Mucosa of rectum (tissue), 2 donors: ENCODE data around the gene KLRF2.
"Not testable (repeated sequence)": the region's sequence is repeated elsewhere in the genome, so short reads cannot be mapped to it uniquely, and the experiment has no call there.

ENCODE experiments used
- H3K27ac ChIP-seq, 2 donors: one replicate each; pipeline ENCODE4 v1.7.0; 2013; ENCODE audit warnings: inconsistent platforms in 2 of 2, low read depth in 2 of 2, low read length in 2 of 2
- H3K27me3 ChIP-seq, 2 donors: one replicate each; pipeline ENCODE4 v1.7.0; 2013; ENCODE audit warnings: low read length in 2 of 2; ENCODE audit not compliant: control insufficient read depth in 2 of 2, insufficient read depth in 2 of 2
- H3K36me3 ChIP-seq, 2 donors: one replicate each; pipeline ENCODE4 v1.7.0; 2013; ENCODE audit warnings: low read length in 2 of 2; ENCODE audit not compliant: control insufficient read depth in 2 of 2, insufficient read depth in 2 of 2
- H3K4me1 ChIP-seq, 2 donors: one replicate each; pipeline ENCODE4 v1.7.0; 2013; ENCODE audit warnings: low read length in 2 of 2, mild to moderate bottlenecking in 1 of 2; ENCODE audit not compliant: control insufficient read depth in 2 of 2, insufficient read depth in 2 of 2
- H3K4me3 ChIP-seq, 2 donors: one replicate each; pipeline ENCODE4 v1.7.0; 2013; ENCODE audit warnings: low read length in 2 of 2
- H3K9ac ChIP-seq, 2 donors: one replicate each; pipeline ENCODE4 v1.7.0; 2013; ENCODE audit warnings: low read length in 2 of 2, low read depth in 1 of 2, mild to moderate bottlenecking in 1 of 2
- H3K9me3 ChIP-seq, 2 donors: one replicate each; pipeline ENCODE4 v1.7.0; 2013; ENCODE audit warnings: low read length in 2 of 2; ENCODE audit not compliant: control insufficient read depth in 2 of 2
- donor health status: healthy.
- donor health status: Normal muscosa, but diverticular disease.

The KLRF2 gene

GRCh38 chr12:9866860-9867269 lies 14.4 kb upstream of the KLRF2 start:
- H3K4me3 ChIP-seq, result peak overlapping the region; percentile 56 to 87
- no peaks in the 10 kb centered on the region for H3K27me3 ChIP-seq
- no peaks in the 10 kb centered on the region for H3K36me3 ChIP-seq
- H3K9me3 ChIP-seq, result no peaks in the 10 kb centered on the region
- peaks cover 0 to 5% of the 10 kb centered on the region in 2 donors for H3K4me1 ChIP-seq
- H3K27ac ChIP-seq, result peak overlapping the region; percentile 6 to 62
- peak overlapping the region; percentile 28 to 56 for H3K9ac ChIP-seq

GRCh38 chr12:9867531-9867930 lies 13.8 kb upstream of the KLRF2 start:
- Histone ChIP-seq H3K27ac (peak overlapping the region in 1 of 2 donors; percentile 62), H3K4me1 (peaks cover 0 to 5% of the 10 kb centered on the region in 2 donors), H3K27me3 (no peaks in the 10 kb centered on the region), H3K9ac (peak overlapping the region; percentile 48 to 56), H3K9me3 (no peaks in the 10 kb centered on the region), H3K4me3 (peak overlapping the region; percentile 56 to 87), H3K36me3 (no peaks in the 10 kb centered on the region)

- Histone ChIP-seq H3K4me1 (peaks cover 0 to 5% of the 10 kb centered on the region in 2 donors), H3K36me3 (no peaks in the 10 kb centered on the region), H3K27me3 (no peaks in the 10 kb centered on the region), H3K9me3 (no peaks in the 10 kb centered on the region), H3K27ac (peak overlapping the region; percentile 86 to 88), H3K4me3 (peak overlapping the region; percentile 62 to 87), H3K9ac (peak overlapping the region; percentile 49 to 66)
These were observed 12.9 kb upstream of the KLRF2 start for GRCh38 chr12:9868311-9868801.

- no peaks in the 10 kb centered on the region for H3K9me3 ChIP-seq
- peaks cover 0 to 5% of the 10 kb centered on the region in 2 donors for H3K4me1 ChIP-seq
- peak overlapping the region; percentile 49 to 82 for H3K9ac ChIP-seq
- H3K36me3 ChIP-seq, result no peaks in the 10 kb centered on the region
- H3K4me3 ChIP-seq, result peak overlapping the region; percentile 62 to 87
- peak overlapping the region; percentile 86 to 88 for H3K27ac ChIP-seq
- no peaks in the 10 kb centered on the region for H3K27me3 ChIP-seq
These were observed 12.4 kb upstream of the KLRF2 start for GRCh38 chr12:9868951-9869306.

GRCh38 chr12:9869307-9870161 lies 11.8 kb upstream of the KLRF2 start, which contains the start of gene CLEC2B:
Gene CLEC2B (minus strand): TSS chr12:9869354.
- Histone ChIP-seq H3K27ac (peak within 1 kb of the TSS; percentile 86 to 88), H3K9ac (peak within 1 kb of the TSS; percentile 71 to 82), H3K4me1 (peaks cover 0 to 5% of the 10 kb centered on the region in 2 donors), H3K36me3 (no peaks in the 10 kb centered on the region), H3K4me3 (peak within 1 kb of the TSS; percentile 62 to 87), H3K27me3 (no peaks in the 10 kb centered on the region), H3K9me3 (no peaks in the 10 kb centered on the region)

- Histone ChIP-seq H3K27me3 (no peaks in the 10 kb centered on the region), H3K27ac (peak overlapping the region; percentile 86 to 88), H3K4me1 (peaks cover 0 to 5% of the 10 kb centered on the region in 2 donors), H3K9ac (peak overlapping the region in 1 of 2 donors; percentile 71), H3K9me3 (no peaks in the 10 kb centered on the region), H3K36me3 (no peaks in the 10 kb centered on the region), H3K4me3 (peak overlapping the region; percentile 62 to 87)
These were observed 10.9 kb upstream of the KLRF2 start for GRCh38 chr12:9870286-9870866.

- H3K4me3 ChIP-seq, result no peak overlapping the region
- H3K36me3 ChIP-seq, result no peaks in the 10 kb centered on the region
- peaks cover 0 to 5% of the 10 kb centered on the region in 2 donors for H3K4me1 ChIP-seq
- no peak overlapping the region for H3K27ac ChIP-seq
- H3K27me3 ChIP-seq, result no peaks in the 10 kb centered on the region
- H3K9ac ChIP-seq, result no peak overlapping the region
- no peaks in the 10 kb centered on the region for H3K9me3 ChIP-seq
These were observed 9.1 kb upstream of the KLRF2 start for GRCh38 chr12:9872162-9872561.

- no peak overlapping the region for H3K4me3 ChIP-seq
- no peaks in the 10 kb centered on the region for H3K27me3 ChIP-seq
- H3K9ac ChIP-seq, result no peak overlapping the region
- H3K36me3 ChIP-seq, result no peaks in the 10 kb centered on the region
- H3K4me1 ChIP-seq, result peaks cover 0 to 5% of the 10 kb centered on the region in 2 donors
- no peaks in the 10 kb centered on the region for H3K9me3 ChIP-seq
- H3K27ac ChIP-seq, result no peak overlapping the region
These were observed 8.5 kb upstream of the KLRF2 start for GRCh38 chr12:9872742-9873141.

- H3K36me3 ChIP-seq, H3K9ac ChIP-seq, H3K4me1 ChIP-seq, H3K27me3 ChIP-seq, H3K4me3 ChIP-seq, H3K9me3 ChIP-seq, H3K27ac ChIP-seq: not testable (repeated sequence)
These were observed 5.2 kb upstream of the KLRF2 start for GRCh38 chr12:9876120-9876519.

- no peak overlapping the region for H3K27ac ChIP-seq
- no peak overlapping the region for H3K4me3 ChIP-seq
- no peaks in the 10 kb centered on the region for H3K36me3 ChIP-seq
- no peaks in the 10 kb centered on the region for H3K4me1 ChIP-seq
- no peaks in the 10 kb centered on the region for H3K27me3 ChIP-seq
- H3K9me3 ChIP-seq, result no peaks in the 10 kb centered on the region
- H3K9ac ChIP-seq, result no peak overlapping the region
These were observed 684 bp upstream of the KLRF2 start for GRCh38 chr12:9880532-9881078.
